GM18870 (cell line): ENCODE measurements around the gene SNX27.
"Not testable (repeated sequence)": the region's sequence is repeated elsewhere in the genome, so short reads cannot be mapped to it uniquely, and the experiment has no call there.

Experiments
- ATAC-seq: cut with Tn5 transposase; IDR thresholded peaks from one replicate; pipeline ENCODE4 v1.9.1; 2021; ENCODE audit warnings: moderate library complexity; ENCODE audit not compliant: unreplicated experiment

SNX27 gene

GRCh38 chr1:151718666-151719065 is 106.8 kb downstream of the SNX27 start:
- ATAC-seq: no peak

- no peak for ATAC-seq
These were observed 108.3 kb downstream of the SNX27 start for GRCh38 chr1:151720125-151720524.

GRCh38 chr1:151720554-151720953 is 108.7 kb downstream of the SNX27 start:
- ATAC-seq: no peak

GRCh38 chr1:151720974-151721787 is 109.3 kb downstream of the SNX27 start, which contains the start of gene RIIAD1:
RIIAD1 (plus strand) TSS chr1:151721522; CDS start chr1:151721537, 15 bp downstream.
- ATAC-seq: no peak

- no peak for ATAC-seq
These were observed 110.1 kb downstream of the SNX27 start for GRCh38 chr1:151721788-151722510.

GRCh38 chr1:151723726-151724370 is 112.0 kb downstream of the SNX27 start:
- no peak for ATAC-seq

- ATAC-seq: no peak
These were observed 116.6 kb downstream of the SNX27 start for GRCh38 chr1:151728151-151729054.

GRCh38 chr1:151729157-151729965 is 117.5 kb downstream of the SNX27 start:
- ATAC-seq: no peak

- ATAC-seq: no peak
These were observed 118.1 kb downstream of the SNX27 start for GRCh38 chr1:151729966-151730291.

- ATAC-seq: no peak
These were observed 121.3 kb downstream of the SNX27 start for GRCh38 chr1:151733126-151733525.

- not testable (repeated sequence) for ATAC-seq
These were observed 122.1 kb downstream of the SNX27 start for GRCh38 chr1:151733995-151734394.

- ATAC-seq: no peak
These were observed 125.2 kb downstream of the SNX27 start for GRCh38 chr1:151737026-151737425.

GRCh38 chr1:151737479-151737878 is 125.6 kb downstream of the SNX27 start:
- ATAC-seq: no peak

- ATAC-seq: no peak
These were observed 127.9 kb downstream of the SNX27 start for GRCh38 chr1:151739590-151740355.

- no peak for ATAC-seq
These were observed 129.7 kb downstream of the SNX27 start for GRCh38 chr1:151741516-151741915.
